ENCODE results near the gene SLC25A15.

DNA sequence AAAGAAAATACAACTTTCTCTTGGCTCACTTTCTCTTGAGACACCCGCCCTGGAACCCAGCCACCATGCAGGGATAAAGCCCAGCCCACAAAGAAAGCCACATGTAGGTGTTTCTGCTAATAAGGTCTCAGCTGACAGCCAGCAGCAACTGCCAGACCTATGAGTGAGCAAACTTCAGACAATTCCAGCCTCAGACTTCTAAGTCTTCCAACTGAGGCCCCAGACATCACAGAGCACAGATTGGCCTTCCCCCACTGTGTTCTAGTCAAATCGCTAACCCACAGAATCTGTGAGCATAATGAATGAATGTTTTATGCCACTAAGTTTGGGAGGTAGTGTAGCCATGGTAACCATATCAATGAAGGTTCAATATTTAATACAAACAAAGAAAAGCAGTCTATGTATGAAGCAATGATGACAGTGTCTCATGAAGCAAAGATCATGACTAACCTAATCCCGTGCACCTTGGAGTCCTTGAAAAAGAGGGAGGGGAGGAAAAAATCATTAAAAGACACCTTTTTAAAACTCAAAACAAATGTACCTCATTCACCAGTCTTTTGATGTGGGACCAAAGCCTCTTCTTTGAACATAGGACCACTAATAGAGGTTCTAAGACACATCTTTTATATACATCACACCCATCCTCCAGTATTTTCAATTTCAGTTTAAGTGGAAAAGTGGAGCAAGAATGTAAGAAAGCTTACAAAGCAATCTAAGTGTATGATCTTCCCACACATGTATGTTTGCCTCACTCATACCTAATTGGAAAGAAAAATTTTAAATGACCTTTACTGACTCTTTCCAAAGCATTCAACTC, 24.6 kb upstream of the SLC25A15 start:
- TF ChIP-seq, protein P1, sequence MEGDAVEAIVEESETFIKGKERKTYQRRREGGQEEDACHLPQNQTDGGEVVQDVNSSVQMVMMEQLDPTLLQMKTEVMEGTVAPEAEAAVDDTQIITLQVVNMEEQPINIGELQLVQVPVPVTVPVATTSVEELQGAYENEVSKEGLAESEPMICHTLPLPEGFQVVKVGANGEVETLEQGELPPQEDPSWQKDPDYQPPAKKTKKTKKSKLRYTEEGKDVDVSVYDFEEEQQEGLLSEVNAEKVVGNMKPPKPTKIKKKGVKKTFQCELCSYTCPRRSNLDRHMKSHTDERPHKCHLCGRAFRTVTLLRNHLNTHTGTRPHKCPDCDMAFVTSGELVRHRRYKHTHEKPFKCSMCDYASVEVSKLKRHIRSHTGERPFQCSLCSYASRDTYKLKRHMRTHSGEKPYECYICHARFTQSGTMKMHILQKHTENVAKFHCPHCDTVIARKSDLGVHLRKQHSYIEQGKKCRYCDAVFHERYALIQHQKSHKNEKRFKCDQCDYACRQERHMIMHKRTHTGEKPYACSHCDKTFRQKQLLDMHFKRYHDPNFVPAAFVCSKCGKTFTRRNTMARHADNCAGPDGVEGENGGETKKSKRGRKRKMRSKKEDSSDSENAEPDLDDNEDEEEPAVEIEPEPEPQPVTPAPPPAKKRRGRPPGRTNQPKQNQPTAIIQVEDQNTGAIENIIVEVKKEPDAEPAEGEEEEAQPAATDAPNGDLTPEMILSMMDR (IDR thresholded peaks at IDR 0.05; ENCODE audit: low read length) = no peak
- TF ChIP-seq EZH2 (IDR thresholded peaks at IDR 0.05; ENCODE audit: borderline replicate concordance, low read length) = no peak
